NOMO-1 treated with dmso at 0.1 percent for 144 hours (cell line): ENCODE data around the gene TSPAN18.

ENCODE experiments used
- DNase-seq: peaks from one replicate; lab custom pipeline; 2025; ENCODE audit not compliant: unreplicated experiment; lab: John Stamatoyannopoulos, UW

Gene TSPAN18

DNA sequence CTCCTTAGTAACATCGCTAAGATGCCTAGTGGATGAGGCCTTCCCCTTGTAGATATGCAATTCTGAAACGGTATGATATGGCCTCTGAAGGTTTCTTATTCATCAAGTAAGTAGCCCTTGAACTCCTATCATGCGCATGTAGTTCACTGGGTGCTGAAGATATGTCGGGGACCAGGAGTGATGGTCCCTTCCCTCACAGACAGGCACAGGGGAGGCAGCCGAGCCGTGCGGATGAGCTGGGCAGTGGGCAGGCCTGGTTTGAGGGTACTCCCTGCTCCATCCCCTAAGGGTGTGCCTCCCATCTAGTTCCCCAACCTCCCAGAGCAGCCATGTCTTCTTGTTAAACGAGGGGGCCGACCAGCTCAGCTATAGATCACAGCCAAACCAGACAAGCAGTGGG, 183.8 kb downstream of the TSPAN18 start:
- DNase-seq, result no peak

DNA sequence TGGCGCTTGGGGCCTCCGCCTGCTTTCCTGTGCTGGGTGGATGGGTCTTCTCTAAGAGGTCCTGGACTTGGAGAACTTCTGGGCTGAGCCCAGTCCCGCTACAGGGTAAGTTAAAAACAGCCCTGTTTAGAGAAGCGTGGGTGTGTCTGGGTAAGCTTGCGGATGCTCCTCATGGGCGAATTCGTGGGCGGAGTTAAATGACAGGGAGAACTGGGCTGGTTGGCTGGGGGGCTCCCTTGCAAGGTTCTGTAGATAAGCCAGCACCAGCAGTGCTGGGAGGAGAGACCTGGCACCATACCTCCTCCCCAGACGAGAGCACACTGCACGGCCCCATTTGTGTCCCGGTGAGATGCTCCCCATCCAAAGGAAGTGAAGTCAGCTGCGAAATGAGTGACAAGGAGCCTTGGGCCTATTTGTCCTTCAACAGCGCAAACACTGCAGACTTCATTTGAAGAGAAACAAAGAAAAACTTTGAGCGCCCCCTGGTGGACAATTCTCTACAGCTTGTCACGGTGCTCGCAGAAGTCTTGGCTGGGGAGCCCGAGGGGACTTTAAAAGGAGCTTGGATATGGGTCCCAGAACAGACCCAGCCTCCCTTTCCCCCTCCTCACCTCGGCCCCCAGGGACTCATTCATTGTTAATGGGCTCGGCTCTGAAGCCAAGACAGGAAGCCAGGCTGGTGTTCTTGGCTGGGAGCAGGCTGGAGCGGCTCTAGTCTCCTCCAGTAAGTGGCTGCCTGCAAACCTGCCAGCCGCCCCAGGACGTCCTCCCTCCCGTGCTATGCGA, 184.5 kb downstream of the TSPAN18 start:
- peak; percentile 34 for DNase-seq

DNA sequence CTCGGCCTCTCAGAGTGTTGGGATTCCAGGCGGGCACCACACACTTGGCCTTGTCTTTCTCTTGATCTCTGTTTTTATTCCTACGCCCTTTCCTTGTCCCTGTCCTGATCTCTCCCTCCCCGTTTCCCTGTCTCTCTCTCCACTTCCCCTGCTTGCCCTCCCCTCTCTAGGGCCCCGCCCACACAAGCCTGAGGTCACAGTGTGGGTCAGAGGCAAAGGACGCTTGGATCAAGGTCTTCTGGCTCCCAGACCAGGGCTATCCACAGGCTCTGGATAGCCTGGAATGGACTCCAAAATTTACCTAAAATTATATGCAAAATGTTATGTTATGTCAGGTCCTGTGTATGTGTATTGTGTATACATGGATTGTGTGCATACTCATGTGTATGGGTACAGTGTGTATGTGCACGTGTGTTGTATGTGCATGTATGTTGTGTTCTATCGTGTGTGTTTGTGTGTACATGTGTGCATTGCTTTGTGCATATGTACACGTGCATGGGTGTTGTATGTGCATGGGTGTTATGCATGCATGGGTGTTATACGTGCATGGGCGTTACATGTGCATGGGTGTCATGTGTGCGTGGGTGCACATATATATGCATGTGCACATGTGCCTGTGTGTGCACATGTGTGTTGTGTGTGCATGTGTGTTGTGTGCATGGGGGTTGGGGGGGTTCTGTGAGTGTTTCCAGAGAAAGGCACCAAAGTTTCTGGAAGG, 185.7 kb downstream of the TSPAN18 start:
- no peak for DNase-seq

DNA sequence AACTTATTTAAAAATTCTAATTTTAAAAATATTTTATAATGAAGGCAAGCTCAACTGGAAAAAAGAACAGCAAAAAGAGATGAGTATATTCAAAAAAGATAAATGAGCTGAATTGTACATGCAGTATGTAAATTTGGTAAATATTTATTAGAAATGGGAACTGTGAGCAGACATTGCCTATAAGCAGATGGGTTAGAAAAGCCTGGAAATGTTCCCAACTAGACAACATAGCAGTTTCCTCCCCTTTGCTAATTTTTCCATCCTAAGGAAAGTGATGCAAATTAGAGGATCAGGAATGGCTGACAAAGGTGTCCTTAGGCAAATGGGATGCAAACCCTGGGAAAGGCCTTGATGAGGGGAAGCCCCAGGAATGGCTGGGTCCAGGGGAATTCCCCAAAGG, 186.7 kb downstream of the TSPAN18 start:
- DNase-seq, result no peak

DNA sequence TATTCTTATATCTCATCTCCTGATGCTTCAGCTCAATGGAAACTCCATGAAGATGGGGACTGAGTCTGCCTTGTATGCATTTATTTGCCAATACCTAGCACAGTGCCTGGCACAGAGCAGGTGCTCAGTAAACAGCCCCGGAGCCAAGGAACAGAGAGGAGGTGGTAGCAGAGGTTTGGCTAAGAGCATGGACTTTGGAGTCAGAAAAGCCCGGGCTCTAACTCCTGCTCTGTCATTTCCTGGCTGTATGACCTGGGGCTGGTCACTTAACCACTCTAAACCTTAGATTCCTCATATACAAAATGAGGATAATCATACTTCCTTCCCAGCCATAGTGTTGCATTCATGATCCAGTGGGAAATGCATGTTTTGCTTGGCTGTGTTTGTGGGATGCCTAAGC, 187.3 kb downstream of the TSPAN18 start:
- no peak for DNase-seq

DNA sequence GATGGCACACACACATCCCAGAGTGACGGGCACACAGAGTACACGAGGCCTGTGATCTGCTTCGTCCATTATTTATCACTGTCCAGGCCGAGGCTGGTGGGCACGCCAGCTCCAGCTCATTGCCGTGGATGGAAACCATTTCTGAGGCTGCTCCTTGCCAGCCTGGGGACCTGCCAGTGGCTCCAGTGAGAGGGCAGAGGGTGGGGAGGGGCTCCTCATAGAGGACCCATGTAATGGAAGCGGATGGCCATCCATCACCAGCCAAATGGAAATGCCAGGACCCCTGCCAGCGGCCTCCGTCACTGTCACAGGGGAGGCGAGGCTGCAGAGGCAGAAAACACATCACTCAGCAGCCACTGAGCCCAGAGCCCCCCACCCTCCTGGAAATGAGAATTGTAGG, 188.2 kb downstream of the TSPAN18 start:
- DNase-seq, result no peak

DNA sequence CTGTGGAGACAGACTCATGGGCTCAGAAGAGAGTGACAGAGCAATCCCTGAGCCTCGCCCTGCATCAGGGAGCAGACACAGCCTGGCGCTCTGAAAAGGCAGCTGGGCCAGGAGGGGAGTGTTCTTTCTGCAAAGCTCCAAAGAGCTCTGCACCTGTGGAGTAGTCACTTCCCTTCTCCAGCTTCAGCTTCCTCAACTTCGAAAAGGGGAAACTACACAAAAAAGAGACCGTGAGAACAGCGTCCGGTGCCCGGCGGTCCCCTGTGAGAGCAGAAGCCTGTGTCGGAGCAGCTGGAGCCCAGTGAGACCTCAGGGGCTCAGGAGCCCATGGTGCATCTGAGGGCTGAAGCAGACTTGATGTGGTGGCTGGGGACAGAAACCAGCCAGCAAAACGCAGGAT, 188.9 kb downstream of the TSPAN18 start:
- DNase-seq, result peak; percentile 45

DNA sequence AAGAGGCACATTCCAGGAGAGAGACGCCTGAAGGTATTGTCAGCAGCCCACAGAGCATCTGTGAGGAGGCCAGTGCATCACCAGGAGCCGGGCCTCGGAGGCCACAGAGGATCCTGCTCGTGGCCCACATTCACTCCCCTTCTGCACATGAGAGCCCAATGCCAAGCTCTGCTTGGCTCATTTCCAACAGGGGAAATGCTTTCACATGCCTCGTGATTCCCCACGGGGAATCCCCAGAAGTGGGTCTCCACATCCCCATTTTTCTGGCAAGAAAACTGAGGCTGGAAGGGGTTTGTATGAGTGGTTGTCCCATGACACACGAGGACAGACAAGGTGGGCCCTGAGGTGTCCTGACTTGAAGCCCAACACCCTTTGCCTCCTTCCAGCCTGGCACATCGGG, 189.6 kb downstream of the TSPAN18 start:
- no peak for DNase-seq

DNA sequence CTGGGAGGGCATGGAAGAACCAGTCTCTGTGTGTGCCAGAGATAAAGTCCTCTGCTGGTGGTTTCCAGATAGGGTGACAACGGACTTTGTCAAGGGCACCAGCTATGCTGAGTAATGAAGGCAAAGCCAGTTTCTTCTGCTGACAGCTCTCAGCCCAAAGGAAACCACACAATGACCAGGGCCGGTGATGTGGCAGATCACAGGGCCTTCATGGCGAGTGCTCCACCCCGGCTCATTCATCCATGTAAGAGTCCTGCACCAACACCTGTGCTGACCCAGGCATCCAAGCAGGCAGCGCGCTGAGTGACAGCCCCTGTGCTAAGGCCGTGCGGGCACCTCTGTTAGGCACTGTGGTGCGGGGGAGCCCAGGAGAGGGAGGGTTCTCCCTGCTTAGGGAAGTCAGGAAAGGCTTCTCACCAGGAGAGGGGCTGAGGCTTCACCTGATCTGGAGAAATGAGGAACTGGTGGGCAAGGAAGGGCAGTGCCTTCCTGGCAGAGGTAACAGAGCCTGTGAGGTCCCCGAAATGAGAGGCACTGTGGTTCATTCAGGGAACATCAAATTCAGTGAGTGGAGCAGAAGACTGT, 190.1 kb downstream of the TSPAN18 start:
- no peak for DNase-seq

DNA sequence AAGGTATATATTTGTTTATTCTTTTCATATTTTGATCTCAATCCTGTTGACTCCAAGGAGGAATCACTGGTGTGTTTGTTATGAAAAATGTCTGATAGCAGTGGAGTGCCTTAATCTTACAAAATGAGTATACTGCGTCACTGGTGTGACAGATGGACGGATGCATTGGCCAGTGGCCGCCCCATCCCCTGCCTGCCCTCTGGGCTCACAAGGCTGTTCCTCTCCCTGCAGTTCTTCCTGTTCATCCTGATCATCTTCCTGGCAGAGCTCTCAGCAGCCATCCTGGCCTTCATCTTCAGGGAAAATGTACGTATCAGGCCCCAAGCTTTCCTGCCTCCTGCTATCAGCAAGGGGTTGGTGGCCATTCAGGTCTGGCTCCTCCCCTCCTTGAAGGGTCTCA, 191.0 kb downstream of the TSPAN18 start:
- DNase-seq, result no peak

DNA sequence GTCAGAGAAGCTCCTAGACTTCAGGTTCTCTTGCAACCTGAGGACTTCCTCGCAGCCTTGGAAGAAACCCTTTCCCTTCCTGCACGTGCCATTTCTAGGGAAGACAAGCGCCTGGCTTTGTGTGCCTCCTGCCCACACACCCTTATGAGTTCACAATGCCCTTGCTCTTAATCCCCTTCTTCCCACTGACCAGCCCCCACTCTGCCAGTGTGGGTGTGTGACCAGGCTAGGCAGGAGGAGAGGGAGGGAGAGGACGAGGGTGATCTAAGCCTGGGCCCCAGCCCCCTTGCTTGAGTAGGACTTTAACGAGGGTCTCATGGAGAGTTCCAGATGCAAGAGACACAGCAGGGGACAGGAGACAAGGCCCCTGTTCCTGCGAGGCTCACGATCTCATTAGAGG, 193.7 kb downstream of the TSPAN18 start:
- DNase-seq, result no peak

DNA sequence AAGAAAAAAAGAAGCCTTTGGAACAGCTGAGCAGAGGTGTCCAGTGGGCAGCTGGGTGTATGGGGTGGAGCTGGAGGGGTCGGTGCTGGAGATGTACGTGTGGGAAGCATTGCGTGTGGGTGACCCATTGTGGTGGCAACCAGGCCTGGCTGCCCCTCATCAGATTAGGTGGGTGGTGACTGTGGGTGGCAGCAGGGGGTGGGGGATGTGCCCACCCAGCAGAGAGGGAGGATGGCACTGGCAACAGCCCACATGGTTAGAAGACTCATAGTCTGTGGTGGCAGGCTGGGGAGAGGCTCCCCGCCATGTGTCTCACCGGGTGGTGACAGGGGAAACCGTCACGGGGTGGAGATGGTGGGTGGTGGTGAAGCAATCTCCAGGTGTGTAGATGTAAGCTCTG, 196.4 kb downstream of the TSPAN18 start:
- DNase-seq, result no peak

DNA sequence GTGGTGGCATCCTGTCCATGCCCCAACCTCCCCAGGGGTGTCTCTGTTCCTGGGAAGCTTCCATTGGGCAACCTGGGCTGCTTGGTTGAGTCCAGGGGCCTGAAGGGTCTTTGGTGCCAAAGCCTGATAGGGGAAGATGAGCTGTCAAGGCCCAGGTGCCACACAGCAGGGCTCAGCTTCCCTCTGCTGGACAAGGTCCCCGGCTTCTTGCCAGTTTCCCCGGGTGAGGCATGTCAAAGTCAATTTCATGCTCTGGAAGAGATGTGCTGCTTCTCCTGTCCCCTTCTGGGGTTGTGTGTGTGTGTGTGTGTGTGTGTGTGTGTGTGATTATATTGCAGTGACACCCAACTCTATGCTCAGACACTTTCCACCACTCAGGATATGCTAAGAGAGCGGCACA, 197.0 kb downstream of the TSPAN18 start:
- no peak for DNase-seq

DNA sequence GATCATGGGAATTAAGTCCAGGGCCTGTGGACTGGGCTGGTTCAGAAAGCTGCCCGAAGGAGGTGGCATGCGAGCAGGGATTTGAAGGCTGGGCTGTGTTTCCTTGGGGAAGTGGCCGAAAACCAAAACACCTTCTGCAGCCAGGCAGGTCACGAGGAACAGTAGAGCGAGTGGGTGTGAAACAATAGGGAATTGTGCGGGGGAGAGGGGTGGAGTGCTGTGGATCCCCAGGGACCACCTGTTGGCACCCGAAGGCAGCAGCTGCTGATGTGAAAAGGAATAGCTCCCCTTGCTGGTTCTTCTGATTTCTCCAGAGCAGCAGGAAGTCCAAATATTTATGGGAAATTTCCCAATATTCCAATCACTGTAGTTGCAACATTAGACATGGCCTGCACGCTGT, 199.3 kb downstream of the TSPAN18 start:
- DNase-seq, result no peak

DNA sequence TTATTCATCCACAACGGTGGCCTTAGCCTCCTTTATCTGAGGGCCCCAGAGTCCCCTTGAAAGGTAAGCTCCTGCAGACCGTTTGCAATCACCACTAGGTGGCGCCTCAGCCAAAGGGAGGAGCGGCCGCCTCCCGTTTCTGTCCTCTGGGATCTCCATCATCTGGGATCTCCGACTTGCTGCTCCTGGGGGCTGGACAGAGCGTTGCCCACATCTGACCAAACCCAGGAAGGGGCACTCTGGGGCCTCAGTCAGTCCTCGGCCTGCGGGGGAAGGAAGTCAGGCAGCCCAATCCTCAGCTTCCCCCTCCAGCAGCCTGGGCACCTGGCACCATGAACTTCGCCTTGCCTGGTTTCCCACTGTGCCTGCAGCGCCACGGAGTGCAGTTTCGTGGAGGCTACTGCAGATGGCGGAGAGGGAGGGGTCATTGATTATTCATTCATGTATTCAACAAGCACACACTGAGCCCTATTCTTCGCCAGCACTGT, 200.5 kb downstream of the TSPAN18 start:
- DNase-seq, result no peak

DNA sequence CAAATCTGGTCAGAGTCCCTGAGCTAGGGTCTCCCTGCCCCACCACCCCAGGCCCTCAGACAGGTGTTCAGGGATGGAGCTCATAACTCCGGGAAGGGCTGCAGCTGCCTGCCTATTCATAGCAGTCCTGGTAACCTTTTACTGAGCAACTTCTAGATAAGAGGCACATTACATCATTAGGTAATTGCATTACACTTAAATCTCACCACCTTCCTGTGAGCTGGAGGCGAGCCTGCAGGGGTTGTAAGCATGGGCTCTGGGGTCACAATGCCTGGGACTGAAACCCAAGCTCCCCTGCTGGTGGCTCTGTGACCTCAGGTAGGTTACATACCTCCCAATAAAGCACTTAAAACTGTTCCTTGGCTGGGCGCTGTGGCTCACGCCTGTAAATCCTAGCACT, 201.4 kb downstream of the TSPAN18 start:
- no peak for DNase-seq

DNA sequence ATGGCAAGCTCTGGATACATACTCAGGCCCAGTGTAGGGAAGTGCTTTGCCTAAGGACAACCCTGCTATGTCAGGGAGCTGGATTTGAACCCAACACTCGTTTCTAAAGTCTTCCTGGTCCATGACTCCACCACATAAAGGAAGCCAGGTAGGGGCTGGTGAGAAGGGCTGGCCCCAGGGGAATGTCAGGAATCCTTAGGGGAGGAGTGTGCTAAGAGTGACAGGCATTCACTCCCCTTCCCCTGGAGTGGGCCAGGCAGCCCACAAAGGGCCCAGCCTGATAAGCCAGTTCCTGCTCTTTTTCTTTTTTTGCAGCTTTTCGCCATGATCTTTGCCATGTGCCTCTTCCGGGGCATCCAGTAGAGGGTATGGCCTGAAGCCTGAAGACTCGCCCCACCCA, 202.1 kb downstream of the TSPAN18 start:
- DNase-seq, result no peak

DNA sequence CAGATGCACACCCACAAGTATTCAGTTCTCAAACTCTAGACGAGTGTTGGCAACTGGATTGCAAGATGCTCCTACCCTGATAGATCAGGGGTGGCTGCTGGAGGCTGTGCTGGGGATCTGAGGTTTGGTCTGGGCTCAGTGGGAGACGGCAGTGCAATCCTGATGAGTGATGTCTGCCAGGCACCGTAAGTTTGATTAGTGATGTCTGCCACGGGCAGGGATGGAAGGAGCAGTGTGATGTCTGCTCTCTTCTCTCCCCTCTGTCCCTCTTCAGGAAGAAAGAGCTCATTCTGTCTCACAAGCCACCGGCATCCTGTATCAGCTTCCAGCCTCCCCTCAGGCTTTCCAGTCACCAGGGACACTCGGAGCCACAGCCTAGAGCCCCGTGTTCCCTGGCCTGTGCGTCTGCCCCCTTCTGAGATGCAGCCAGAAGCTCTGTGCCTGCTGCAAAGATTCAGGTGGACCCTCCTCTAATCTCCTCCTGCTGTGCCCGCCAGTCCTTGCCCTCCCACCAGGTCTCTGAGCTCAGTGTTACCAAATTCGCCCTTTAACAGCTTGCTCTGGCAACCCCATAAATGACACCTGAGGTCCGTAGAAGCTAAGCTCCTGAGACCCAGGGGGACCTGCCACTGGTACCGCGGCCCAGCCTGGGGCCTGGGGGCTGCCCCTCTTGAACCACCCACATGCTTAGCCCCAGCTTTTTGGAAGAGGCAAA, 204.0 kb downstream of the TSPAN18 start:
- DNase-seq, result no peak

DNA sequence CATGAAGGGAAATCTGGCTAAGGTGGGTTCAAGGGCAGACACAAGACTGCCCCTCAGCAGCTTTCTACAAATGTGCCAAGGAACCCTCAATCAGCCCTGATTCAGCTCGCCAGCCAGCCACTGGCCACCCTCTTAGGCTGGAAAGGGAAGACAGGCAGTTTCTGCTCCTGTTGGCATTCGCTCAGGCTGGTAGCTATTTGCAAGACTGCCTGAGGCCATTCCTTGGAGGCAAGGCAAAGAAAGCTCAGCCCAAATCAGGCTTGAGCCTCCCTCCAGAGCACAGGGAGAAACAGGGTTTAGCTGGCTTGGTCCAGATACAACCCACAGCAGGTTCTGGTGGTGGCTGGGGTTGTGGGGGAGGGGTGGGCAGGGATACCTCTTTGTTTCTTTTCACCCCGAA, 204.7 kb downstream of the TSPAN18 start:
- DNase-seq, result no peak

DNA sequence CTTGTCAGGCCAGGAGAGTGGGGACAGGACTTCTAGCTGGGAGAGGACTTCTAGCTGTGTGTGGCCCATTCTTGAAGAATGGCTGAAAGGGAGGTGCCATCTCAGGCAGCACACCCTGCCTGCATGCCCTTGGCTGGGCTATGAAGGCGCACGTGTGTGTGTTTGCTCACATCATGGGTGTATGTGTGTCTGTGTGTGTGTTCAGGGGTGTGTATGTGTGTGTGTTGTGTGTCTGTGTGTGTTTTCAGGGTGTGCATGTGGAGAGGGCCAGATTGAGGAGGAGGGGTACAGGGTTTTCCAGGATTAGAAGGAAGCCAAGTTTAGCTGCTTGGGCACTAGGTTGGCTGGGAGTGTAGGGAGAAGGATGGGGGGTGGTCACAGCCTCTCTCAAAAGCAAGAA, 207.3 kb downstream of the TSPAN18 start:
- no peak for DNase-seq

DNA sequence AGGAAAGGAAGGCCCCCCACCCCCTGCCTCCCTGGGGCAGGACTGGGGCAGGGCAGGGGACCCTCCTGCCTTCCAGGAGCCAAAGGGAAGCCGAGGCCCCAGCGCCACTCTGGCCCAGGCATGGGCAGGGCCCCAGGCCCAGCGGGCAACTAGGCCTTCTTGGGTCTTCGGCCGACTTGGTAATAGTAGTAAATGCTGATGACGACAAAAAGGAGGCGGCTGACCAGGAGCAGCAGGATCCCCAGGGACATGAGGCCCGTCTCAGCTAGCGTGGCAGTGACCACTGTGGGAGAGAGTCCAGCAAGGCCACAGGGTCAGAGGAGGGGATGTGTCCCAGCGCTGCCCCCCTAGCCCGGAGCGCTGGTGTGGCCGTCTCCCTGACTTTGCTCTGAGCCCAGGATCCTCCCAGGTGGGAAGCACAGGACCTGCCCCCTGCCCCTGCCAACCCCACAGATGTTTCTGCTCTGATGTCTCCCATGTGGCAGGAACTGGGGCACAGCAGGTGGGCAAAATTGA, 208.0 kb downstream of the TSPAN18 start:
- DNase-seq, result no peak
